Liver (tissue), 9 donors: ENCODE data around the gene CLDN10. TPM values are rescaled to one million over a fixed set of nuclear protein-coding genes. Genes with fewer than 3 reads are reported as not detected.

Experiments used
- DNase-seq: peaks from one replicate; pipeline ENCODE4 v3.0.0-alpha.2; 2017; ENCODE audit warnings: low spot score
- H3K27ac ChIP-seq, 2 donors: one replicate each; pipeline ENCODE4 v1.7.0; 2013; ENCODE audit warnings: inconsistent platforms in 2 of 2, low read length in 2 of 2, control low read depth in 1 of 2, low read depth in 1 of 2, mild to moderate bottlenecking in 1 of 2
- H3K27me3 ChIP-seq, 4 donors: one replicate each; pipeline versions ENCODE4 v1.6.1 to v1.7.0; 2013; ENCODE audit warnings: low read length in 3 of 4, inconsistent platforms in 1 of 4, mild to moderate bottlenecking in 1 of 4, moderate library complexity in 1 of 4; ENCODE audit not compliant: control insufficient read depth in 4 of 4, insufficient read depth in 4 of 4
- H3K36me3 ChIP-seq, 4 donors: one replicate each; pipeline versions ENCODE4 v1.6.1 to v1.7.0; 2013; ENCODE audit warnings: low read length in 3 of 4, mild to moderate bottlenecking in 3 of 4, low read depth in 1 of 4, moderate library complexity in 1 of 4; ENCODE audit not compliant: control insufficient read depth in 4 of 4, insufficient read depth in 3 of 4
- H3K4me1 ChIP-seq, 4 donors: one replicate each; pipeline versions ENCODE4 v1.6.1 to v1.7.0; 2013; ENCODE audit warnings: low read length in 3 of 4, mild to moderate bottlenecking in 3 of 4, moderate library complexity in 1 of 4; ENCODE audit not compliant: control insufficient read depth in 4 of 4, insufficient read depth in 4 of 4
- H3K4me3 ChIP-seq, 3 donors: one replicate each; pipeline versions ENCODE4 v1.6.1 to v1.7.0; 2013; ENCODE audit warnings: low read length in 3 of 3, control low read depth in 1 of 3, low read depth in 1 of 3, mild to moderate bottlenecking in 1 of 3
- H3K9ac ChIP-seq, 2 donors: one replicate each; pipeline ENCODE4 v1.7.0; 2013; ENCODE audit warnings: low read length in 2 of 2, mild to moderate bottlenecking in 2 of 2, moderate library complexity in 2 of 2, control low read depth in 1 of 2, low read depth in 1 of 2
- H3K9me3 ChIP-seq, 4 donors: one replicate each; pipeline versions ENCODE4 v1.6.1 to v1.7.0; 2013; ENCODE audit warnings: low read length in 3 of 4; ENCODE audit not compliant: control insufficient read depth in 4 of 4
- CTCF ChIP-seq: fragments of 150-350 bp; IDR thresholded peaks from 2 replicates; pipeline ENCODE4 v1.5.1; 2017; ENCODE audit warnings: improper control_type of control experiment, low read depth, low read length; ENCODE audit not compliant: missing input control
- EGR1 ChIP-seq, 2 donors: IDR thresholded peaks; 2 replicates each; pipeline ENCODE4 v1.6.1; 2016 to 2018; ENCODE audit warnings: antibody characterized with exemption in 2 of 2, low read depth in 2 of 2
- GABPA ChIP-seq, 2 donors: IDR thresholded peaks in 1 of 2; conservative IDR thresholded peaks in 1 of 2; 2 replicates each; pipeline ENCODE4 v1.6.1; 2016; ENCODE audit warnings: antibody characterized with exemption in 2 of 2, mild to moderate bottlenecking in 1 of 2, moderate library complexity in 1 of 2
- HNF4A ChIP-seq, 2 donors: conservative IDR thresholded peaks; 2 replicates each; pipeline ENCODE4 v1.6.1; 2016; ENCODE audit warnings: antibody characterized with exemption in 2 of 2, mild to moderate bottlenecking in 2 of 2
- HNF4G ChIP-seq: IDR thresholded peaks from 2 replicates; pipeline ENCODE4 v1.6.1; 2016; ENCODE audit warnings: antibody characterized with exemption
- JUND ChIP-seq, 2 donors: IDR thresholded peaks; 2 replicates each; pipeline ENCODE4 v1.6.1; 2016; ENCODE audit warnings: antibody characterized with exemption in 2 of 2
- MAX ChIP-seq: IDR thresholded peaks from 2 replicates; pipeline ENCODE4 v1.6.1; 2016; ENCODE audit warnings: antibody characterized with exemption
- RAD21 ChIP-seq, 2 donors: IDR thresholded peaks; 2 replicates each; pipeline ENCODE4 v1.6.1; 2016; ENCODE audit warnings: antibody characterized with exemption in 2 of 2, mild to moderate bottlenecking in 2 of 2
- REST ChIP-seq: IDR thresholded peaks from 2 replicates; pipeline ENCODE4 v1.6.1; 2016; ENCODE audit warnings: antibody characterized with exemption, mild to moderate bottlenecking
- RXRA ChIP-seq, 2 donors: IDR thresholded peaks; 2 replicates each; pipeline ENCODE4 v1.6.1; 2017 to 2018; ENCODE audit warnings: antibody characterized with exemption in 2 of 2, mild to moderate bottlenecking in 1 of 2
- SP1 ChIP-seq: IDR thresholded peaks from 2 replicates; pipeline ENCODE4 v1.6.1; 2018; ENCODE audit warnings: antibody characterized with exemption, mild to moderate bottlenecking
- YY1 ChIP-seq: IDR thresholded peaks from 2 replicates; pipeline ENCODE4 v1.6.1; 2016; ENCODE audit warnings: antibody characterized with exemption, mild to moderate bottlenecking
- ZBTB33 ChIP-seq: IDR thresholded peaks from 2 replicates; pipeline ENCODE4 v1.6.1; 2016; ENCODE audit warnings: antibody characterized with exemption
- WGBS: extraction: QIAGEN DNeasy Blood & Tissue Kit; methylation state at CpG from one replicate; pipeline ENCODE4 v1.1.7; 2013; 5-methylcytosine and 5-hydroxymethylcytosine counted together
- polyA plus RNA-seq, 2 donors: library from polyadenylated mRNA; stranded (reverse) in 1 of 2; unstranded in 1 of 2; fragments of 200-250 nt in 1 of 2; fragments of >200 nt in 1 of 2; fragmentation: Nextera tagmentation in 1 of 2; extraction: Ambion mirVana in 1 of 2; gene quantifications; one replicate each; pipeline versions ENCODE4 v1.2.1 to v1.2.3, GENCODE V29; 2013 to 2015
- total RNA-seq, 2 donors: library from RNA; depleted of rRNA; stranded (reverse); fragments of >200 nt; gene quantifications; one replicate each; pipeline ENCODE4 v1.2.3, GENCODE V29; 2014
- TF ChIP-seq, protein P1 (sequence below): IDR thresholded peaks from 2 replicates; pipeline ENCODE4 v1.6.1; 2016; ENCODE audit warnings: antibody characterized with exemption
- donor health status: healthy.
- donor health status: healthy.
- donor health status: healthy.
- donor health status: healthy.
- donor health status: healthy.

CLDN10 gene
- total and polyA plus RNA-seq, 4 donors: 0.79 to 15.1 (median 3.1) TPM

DNA sequence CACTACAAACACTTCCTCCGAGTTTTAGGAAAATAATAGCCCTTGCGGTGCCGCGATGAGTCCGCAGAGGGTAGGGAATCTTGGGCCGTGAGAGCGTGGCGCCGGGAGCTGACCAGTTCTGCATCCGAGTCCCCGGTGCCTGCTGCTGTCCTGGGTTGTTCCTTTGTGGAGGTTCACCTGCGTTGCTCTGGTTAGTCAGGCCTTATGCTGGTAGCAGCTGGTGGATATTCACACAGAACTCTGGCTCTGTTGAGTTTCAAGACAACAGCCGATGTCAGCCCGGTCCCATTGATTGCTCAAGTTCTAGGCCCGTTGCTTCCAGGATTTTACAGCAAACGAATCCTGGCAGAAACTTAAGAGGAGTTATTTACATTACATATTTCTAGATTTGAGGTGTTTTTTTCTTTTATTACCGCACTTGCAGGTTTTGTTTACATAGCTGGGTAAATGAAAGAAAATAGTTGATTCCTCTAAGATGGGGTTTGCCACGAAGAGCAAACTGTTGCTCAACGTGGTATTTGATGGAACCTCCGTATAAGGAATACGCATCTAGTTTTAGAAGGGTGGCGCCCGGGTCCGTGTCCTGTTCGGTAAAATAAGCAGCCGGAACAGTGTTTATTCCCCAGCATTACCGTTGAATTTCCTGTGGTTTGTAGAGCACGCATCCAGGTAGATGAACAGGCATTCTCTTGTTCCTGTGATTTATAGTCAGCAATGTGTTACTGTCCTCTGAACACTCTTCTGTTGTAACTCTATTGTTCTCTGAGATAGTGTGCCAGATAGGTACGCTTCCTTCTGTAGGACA lies 1.3 kb downstream of the CLDN10 start:
- Histone ChIP-seq H3K9ac (no peak overlapping the region), H3K9me3 (peaks cover 0 to 2% (median 0%) of the 10 kb centered on the region in 4 donors), H3K27me3 (peaks cover 2 to 7% (median 5%) of the 10 kb centered on the region in 4 donors), H3K27ac (no peak overlapping the region), H3K36me3 (no peaks in the 10 kb centered on the region), H3K4me1 (peaks cover 0 to 5% (median 0%) of the 10 kb centered on the region in 4 donors), H3K4me3 (peak overlapping the region in 1 of 3 donors; percentile 5)
- WGBS: 30% methylated on average over 29 of the region's 29 CpGs
- DNase-seq: no peak
- TF ChIP-seq EGR1 (IDR thresholded peaks at IDR 0.05; ENCODE audit: low read depth in 2 of 2) (no peak), HNF4A (conservative IDR thresholded peaks at IDR 0.05) (no peak), HNF4G (no peak), MAX (no peak), CTCF (no peak), YY1 (no peak), SP1 (no peak), GABPA (IDR thresholded peaks at IDR 0.05 in 1 of 2, conservative IDR thresholded peaks at IDR 0.05 in 1 of 2) (no peak), RAD21 (IDR thresholded peaks at IDR 0.05) (no peak), RXRA (IDR thresholded peaks at IDR 0.05) (no peak), REST (no peak)
- TF ChIP-seq, protein P1, sequence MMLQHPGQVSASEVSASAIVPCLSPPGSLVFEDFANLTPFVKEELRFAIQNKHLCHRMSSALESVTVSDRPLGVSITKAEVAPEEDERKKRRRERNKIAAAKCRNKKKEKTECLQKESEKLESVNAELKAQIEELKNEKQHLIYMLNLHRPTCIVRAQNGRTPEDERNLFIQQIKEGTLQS: no peak

DNA sequence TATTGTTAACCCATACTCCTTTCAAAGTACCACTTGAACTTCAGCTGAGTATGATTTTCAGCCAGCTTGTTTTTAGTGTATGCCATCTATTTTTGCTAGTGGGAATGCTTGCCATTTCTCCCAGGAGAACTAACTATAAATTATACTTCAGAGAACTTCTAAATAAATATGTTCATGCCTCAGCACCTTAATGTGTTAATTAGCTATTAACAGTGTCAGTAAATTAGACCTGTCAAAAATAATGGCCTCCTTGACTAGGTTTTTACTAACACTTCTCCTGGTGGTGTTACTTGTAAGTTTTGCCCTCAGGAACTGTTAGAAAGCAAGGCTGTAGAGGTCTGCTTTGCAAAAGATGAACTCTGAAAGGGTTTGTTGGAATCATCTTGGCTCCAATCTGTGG lies 4.5 kb downstream of the CLDN10 start:
- DNase-seq: no peak
- Histone ChIP-seq H3K9me3 (peaks cover 0 to 2% (median 0%) of the 10 kb centered on the region in 4 donors), H3K36me3 (no peaks in the 10 kb centered on the region), H3K27ac (no peak overlapping the region), H3K9ac (no peak overlapping the region), H3K4me1 (peaks cover 0 to 5% (median 0%) of the 10 kb centered on the region in 4 donors), H3K4me3 (no peak overlapping the region), H3K27me3 (peaks cover 0 to 6% (median 2%) of the 10 kb centered on the region in 4 donors)
- TF ChIP-seq MAX (no peak), SP1 (no peak), YY1 (no peak), CTCF (no peak), GABPA (IDR thresholded peaks at IDR 0.05 in 1 of 2, conservative IDR thresholded peaks at IDR 0.05 in 1 of 2) (no peak), JUND (IDR thresholded peaks at IDR 0.05) (no peak), ZBTB33 (no peak), REST (no peak)
- TF ChIP-seq, protein P1: no peak
